Measurements from ENCODE around the gene GRM2.

The GRM2 gene

GRCh38 chr3:51687431-51688205, 19.2 kb upstream of the GRM2 start:
- DNase-seq (ENCODE audit: low spot score in 2 of 2) (no peak), ATAC-seq (no peak)
- peak overlapping the region; percentile 91 for H3K27ac Mint-ChIP-seq
- H3K4me1 Mint-ChIP-seq, result peaks cover 74% of the 10 kb centered on the region
- H3K4me3 Mint-ChIP-seq, result peak overlapping the region; percentile 68
- peaks cover 70% of the 10 kb centered on the region for H3K36me3 Mint-ChIP-seq
- H3K9me3 Mint-ChIP-seq, result no peaks in the 10 kb centered on the region

GRCh38 chr3:51688206-51688600, 18.7 kb upstream of the GRM2 start:
- Mint-ChIP-seq H3K9me3 (no peaks in the 10 kb centered on the region), H3K4me1 (peaks cover 69% of the 10 kb centered on the region), H3K4me3 (no peak overlapping the region), H3K27ac (peak overlapping the region; percentile 55), H3K36me3 (peaks cover 74% of the 10 kb centered on the region)
- ATAC-seq (no peak), DNase-seq (ENCODE audit: low spot score in 2 of 2) (no peak)

- peak overlapping the region; percentile 55 for H3K27ac Mint-ChIP-seq
- ATAC-seq, result no peak
- H3K36me3 Mint-ChIP-seq, result peaks cover 73% of the 10 kb centered on the region
- DNase-seq (ENCODE audit: low spot score in 2 of 2), result no peak
- no peak overlapping the region for H3K4me3 Mint-ChIP-seq
- H3K4me1 Mint-ChIP-seq, result peaks cover 54% of the 10 kb centered on the region
- no peaks in the 10 kb centered on the region for H3K9me3 Mint-ChIP-seq
Observed at GRCh38 chr3:51691021-51691420, 15.8 kb upstream of the GRM2 start.

GRCh38 chr3:51691949-51692348, 14.9 kb upstream of the GRM2 start:
- no peak overlapping the region for H3K4me3 Mint-ChIP-seq
- peaks cover 44% of the 10 kb centered on the region for H3K4me1 Mint-ChIP-seq
- H3K36me3 Mint-ChIP-seq, result peaks cover 68% of the 10 kb centered on the region
- H3K27ac Mint-ChIP-seq, result peak overlapping the region; percentile 90
- DNase-seq (ENCODE audit: low spot score in 2 of 2) (no peak), ATAC-seq (no peak)
- no peaks in the 10 kb centered on the region for H3K9me3 Mint-ChIP-seq

GRCh38 chr3:51692980-51693395, 13.9 kb upstream of the GRM2 start:
- Mint-ChIP-seq H3K9me3 (no peaks in the 10 kb centered on the region), H3K27ac (peak overlapping the region; percentile 90), H3K4me3 (no peak overlapping the region), H3K36me3 (peaks cover 70% of the 10 kb centered on the region), H3K4me1 (peaks cover 34% of the 10 kb centered on the region)
- DNase-seq (ENCODE audit: low spot score in 2 of 2) (no peak), ATAC-seq (peak; percentile 35)

- DNase-seq (ENCODE audit: low spot score in 2 of 2), result no peak
- Mint-ChIP-seq H3K4me1 (peaks cover 29% of the 10 kb centered on the region), H3K4me3 (no peak overlapping the region), H3K27ac (peak overlapping the region; percentile 61), H3K36me3 (peaks cover 49% of the 10 kb centered on the region), H3K9me3 (no peaks in the 10 kb centered on the region)
- no peak for ATAC-seq
Observed at GRCh38 chr3:51696954-51697353, 9.9 kb upstream of the GRM2 start.

- ATAC-seq (no peak), DNase-seq (ENCODE audit: low spot score in 2 of 2) (no peak)
- Mint-ChIP-seq H3K4me1 (peaks cover 21% of the 10 kb centered on the region), H3K27ac (peak overlapping the region; percentile 56), H3K4me3 (no peak overlapping the region), H3K9me3 (no peaks in the 10 kb centered on the region), H3K36me3 (peaks cover 48% of the 10 kb centered on the region)
Observed at GRCh38 chr3:51698209-51698608, 8.7 kb upstream of the GRM2 start.

- Mint-ChIP-seq H3K4me3 (no peak overlapping the region), H3K4me1 (peaks cover 22% of the 10 kb centered on the region), H3K27ac (no peak overlapping the region), H3K9me3 (no peaks in the 10 kb centered on the region), H3K36me3 (peaks cover 43% of the 10 kb centered on the region)
- no peak for ATAC-seq
- no peak for DNase-seq (ENCODE audit: low spot score in 2 of 2)
Observed at GRCh38 chr3:51700403-51700802, 6.5 kb upstream of the GRM2 start.

- H3K4me3 Mint-ChIP-seq, result no peak overlapping the region
- no peak for DNase-seq (ENCODE audit: low spot score in 2 of 2)
- no peak for ATAC-seq
- H3K9me3 Mint-ChIP-seq, result no peaks in the 10 kb centered on the region
- peaks cover 36% of the 10 kb centered on the region for H3K4me1 Mint-ChIP-seq
- H3K27ac Mint-ChIP-seq, result no peak overlapping the region
- peaks cover 38% of the 10 kb centered on the region for H3K36me3 Mint-ChIP-seq
Observed at GRCh38 chr3:51702156-51702555, 4.7 kb upstream of the GRM2 start.

GRCh38 chr3:51703068-51703760, 3.7 kb upstream of the GRM2 start:
- Mint-ChIP-seq H3K4me1 (peaks cover 40% of the 10 kb centered on the region), H3K27ac (no peak overlapping the region), H3K36me3 (peaks cover 28% of the 10 kb centered on the region), H3K9me3 (no peaks in the 10 kb centered on the region), H3K4me3 (no peak overlapping the region)
- no peak for ATAC-seq
- DNase-seq (ENCODE audit: low spot score in 2 of 2), result no peak

GRCh38 chr3:51703761-51704510, 2.9 kb upstream of the GRM2 start:
- Mint-ChIP-seq H3K36me3 (peaks cover 21% of the 10 kb centered on the region), H3K4me1 (peaks cover 43% of the 10 kb centered on the region), H3K9me3 (no peaks in the 10 kb centered on the region), H3K4me3 (no peak overlapping the region), H3K27ac (peak overlapping the region; percentile 78)
- no peak for DNase-seq (ENCODE audit: low spot score in 2 of 2)
- no peak for ATAC-seq

- peaks cover 43% of the 10 kb centered on the region for H3K4me1 Mint-ChIP-seq
- ATAC-seq (no peak), DNase-seq (ENCODE audit: low spot score in 2 of 2) (no peak)
- no peak overlapping the region for H3K4me3 Mint-ChIP-seq
- H3K36me3 Mint-ChIP-seq, result peaks cover 25% of the 10 kb centered on the region
- peak overlapping the region; percentile 78 for H3K27ac Mint-ChIP-seq
- H3K9me3 Mint-ChIP-seq, result no peaks in the 10 kb centered on the region
Observed at GRCh38 chr3:51704511-51704950, 2.3 kb upstream of the GRM2 start.

- H3K27ac Mint-ChIP-seq, result no peak overlapping the region
- H3K36me3 Mint-ChIP-seq, result peaks cover 30% of the 10 kb centered on the region
- H3K4me3 Mint-ChIP-seq, result no peak overlapping the region
- H3K9me3 Mint-ChIP-seq, result no peaks in the 10 kb centered on the region
- ATAC-seq (no peak), DNase-seq (ENCODE audit: low spot score in 2 of 2) (no peak)
- H3K4me1 Mint-ChIP-seq, result peaks cover 47% of the 10 kb centered on the region
Observed at GRCh38 chr3:51705276-51706020, 1.4 kb upstream of the GRM2 start.

GRCh38 chr3:51706021-51706485, 815 bp upstream of the GRM2 start:
- Mint-ChIP-seq H3K36me3 (peaks cover 30% of the 10 kb centered on the region), H3K9me3 (no peaks in the 10 kb centered on the region), H3K4me1 (peaks cover 47% of the 10 kb centered on the region), H3K27ac (no peak overlapping the region), H3K4me3 (no peak overlapping the region)
- DNase-seq (ENCODE audit: low spot score in 2 of 2) (no peak), ATAC-seq (no peak)

All from stimulated activated effector memory CD8-positive, alpha-beta T cell treated with anti-CD3 and anti-CD28 coated beads, Interleukin-12 subunit alpha, Interleukin-12 subunit beta, amount 100 ng/mL, for 72 hours (primary cell).